WTC11 (cell line): Measurements from ENCODE around the gene DNAH8. TPM values are rescaled to one million over a fixed set of nuclear protein-coding genes. Genes with fewer than 3 reads are reported as not detected.

Source experiments
- ATAC-seq: fragments of 200-7000 bp; cut with Tn5 transposase; 2 replicates; pipeline ENCODE4 v1.10.0; 2021; ENCODE audit warnings: mild to moderate bottlenecking, moderate library complexity
- CTCF ChIA-PET: fragments of 300-600 bp; sonication (Branson Sonifier 250); formaldehyde crosslinking; loops from one replicate; lab custom pipeline; 2021; ENCODE audit warnings: antibody characterized with exemption; lab: Charles Lee
- POLR2A ChIA-PET: fragments of 350-600 bp; sonication (Branson Sonifier 250); formaldehyde crosslinking; loops from one replicate; lab custom pipeline; 2021; ENCODE audit warnings: antibody characterized with exemption; lab: Charles Lee
- DNase-seq: peaks from one replicate; pipeline ENCODE4 v3.0.0; 2021; ENCODE audit warnings: low spot score
- H3K27ac Mint-ChIP-seq: 2 replicates; pipeline ENCODE4 v1.8.0; 2021; ENCODE audit warnings: mixed read lengths
- H3K27me3 Mint-ChIP-seq: 2 replicates; pipeline ENCODE4 v1.8.0; 2021; ENCODE audit warnings: low read depth, mild to moderate bottlenecking, moderate library complexity, mixed read lengths
- H3K36me3 Mint-ChIP-seq: 2 replicates; pipeline ENCODE4 v1.8.0; 2021; ENCODE audit warnings: mixed read lengths
- H3K4me1 Mint-ChIP-seq: 2 replicates; pipeline ENCODE4 v1.8.0; 2022; ENCODE audit warnings: mixed read lengths
- H3K4me3 Mint-ChIP-seq: 2 replicates; pipeline ENCODE4 v1.8.0; 2021; ENCODE audit warnings: mild to moderate bottlenecking, moderate library complexity, mixed read lengths
- H3K9me3 Mint-ChIP-seq: 2 replicates; pipeline ENCODE4 v1.8.0; 2021; ENCODE audit warnings: mixed read lengths
- AR ChIP-seq: fragments of 250-450 bp; sonication (Bioruptor Pico); IDR thresholded peaks from 2 replicates; pipeline ENCODE4 v1.9.0; 2021; ENCODE audit warnings: mild to moderate bottlenecking
- ATF1 ChIP-seq: sonication (generic); formaldehyde crosslinking; IDR thresholded peaks from 2 replicates; pipeline ENCODE4 v1.8.1; 2023; ENCODE audit warnings: mild to moderate bottlenecking, moderate library complexity, missing genetic modification reagents
- CREB1 ChIP-seq: sonication (generic); formaldehyde crosslinking; IDR thresholded peaks from 2 replicates; pipeline ENCODE4 v1.8.0; 2023; ENCODE audit warnings: mild to moderate bottlenecking, missing genetic modification reagents
- FOXP1 ChIP-seq: sonication (generic); formaldehyde crosslinking; IDR thresholded peaks from 2 replicates; pipeline ENCODE4 v1.8.0; 2022; ENCODE audit warnings: missing genetic modification reagents, mild to moderate bottlenecking, moderate library complexity, borderline replicate concordance
- GRHL2 ChIP-seq: fragments of 250-450 bp; sonication (Bioruptor Pico); IDR thresholded peaks from 2 replicates; pipeline ENCODE4 v1.8.0; 2022; ENCODE audit warnings: mild to moderate bottlenecking, moderate library complexity; ENCODE audit not compliant: insufficient replicate concordance, severe bottlenecking
- MAX ChIP-seq: sonication (generic); formaldehyde crosslinking; IDR thresholded peaks from 2 replicates; pipeline ENCODE4 v1.8.0; 2022; ENCODE audit warnings: mild to moderate bottlenecking, missing genetic modification reagents
- NFATC4 ChIP-seq: fragments of 250-450 bp; sonication (Bioruptor Pico); IDR thresholded peaks from 2 replicates; pipeline ENCODE4 v1.9.0; 2021; ENCODE audit warnings: mild to moderate bottlenecking
- NFE2L1 ChIP-seq: sonication (generic); formaldehyde crosslinking; IDR thresholded peaks from 2 replicates; pipeline ENCODE4 v1.8.1; 2023; ENCODE audit warnings: missing genetic modification reagents
- NR1H2 ChIP-seq: sonication (generic); formaldehyde crosslinking; IDR thresholded peaks from 2 replicates; pipeline ENCODE4 v1.9.0; 2021; ENCODE audit warnings: mild to moderate bottlenecking, moderate library complexity, missing genetic modification reagents
- PRRX2 ChIP-seq: fragments of 250-450 bp; sonication (Bioruptor Pico); IDR thresholded peaks from 2 replicates; pipeline ENCODE4 v1.8.0; 2021; ENCODE audit warnings: mild to moderate bottlenecking
- ZBTB21 ChIP-seq: sonication (generic); formaldehyde crosslinking; IDR thresholded peaks from 2 replicates; pipeline ENCODE4 v1.8.1; 2023; ENCODE audit warnings: mild to moderate bottlenecking, missing genetic modification reagents, borderline replicate concordance
- ZNF138 ChIP-seq: sonication (generic); formaldehyde crosslinking; conservative IDR thresholded peaks from 2 replicates; pipeline ENCODE4 v1.8.1; 2022; ENCODE audit warnings: mild to moderate bottlenecking, moderate library complexity, missing genetic modification reagents
- ZNF219 ChIP-seq: sonication (generic); formaldehyde crosslinking; IDR thresholded peaks from 2 replicates; pipeline ENCODE4 v1.8.0; 2023; ENCODE audit warnings: missing genetic modification reagents, mild to moderate bottlenecking, borderline replicate concordance
- ZNF263 ChIP-seq: sonication (generic); formaldehyde crosslinking; IDR thresholded peaks from 2 replicates; pipeline ENCODE4 v1.8.1; 2022; ENCODE audit warnings: low read depth, mild to moderate bottlenecking, moderate library complexity, missing genetic modification reagents
- ZNF317 ChIP-seq: sonication (generic); formaldehyde crosslinking; IDR thresholded peaks from 2 replicates; pipeline ENCODE4 v1.8.1; 2023; ENCODE audit warnings: low read depth, mild to moderate bottlenecking, moderate library complexity, missing genetic modification reagents, borderline replicate concordance
- ZNF423 ChIP-seq: fragments of 250-450 bp; sonication (Bioruptor Pico); IDR thresholded peaks from 2 replicates; pipeline ENCODE4 v2.1.2; 2022; ENCODE audit warnings: mild to moderate bottlenecking, moderate library complexity
- ZSCAN18 ChIP-seq: fragments of 250-450 bp; sonication (Bioruptor Pico); IDR thresholded peaks from 2 replicates; pipeline ENCODE4 v2.1.2; 2022; ENCODE audit warnings: mild to moderate bottlenecking, moderate library complexity
- total RNA-seq: library from RNA; stranded (reverse); gene quantifications from 3 replicates; pipeline ENCODE4 v1.2.3, GENCODE V29; 2021
- TF ChIP-seq, protein P1 (sequence below): fragments of 250-450 bp; sonication (Bioruptor Pico); conservative IDR thresholded peaks from 2 replicates; pipeline ENCODE4 v1.9.0; 2021; ENCODE audit warnings: mild to moderate bottlenecking
- TF ChIP-seq, protein P2 (sequence below): sonication (generic); formaldehyde crosslinking; IDR thresholded peaks from 2 replicates; pipeline ENCODE4 v1.8.1; 2022; ENCODE audit warnings: low read depth, mild to moderate bottlenecking, moderate library complexity, missing genetic modification reagents, borderline replicate concordance

Gene DNAH8
- total RNA-seq, 1 experiment from 2014 or later, result 0.02 TPM

- TF ChIP-seq AR (CRISPR knock-in tag), result no peak
- no peak for TF ChIP-seq ZNF423 (CRISPR knock-in tag)
- TF ChIP-seq ZNF317, result no peak
- TF ChIP-seq PRRX2, result no peak
Observed at GRCh38 chr6:38782616-38783015, 67.5 kb downstream of the DNAH8 start (continued).

DNA sequence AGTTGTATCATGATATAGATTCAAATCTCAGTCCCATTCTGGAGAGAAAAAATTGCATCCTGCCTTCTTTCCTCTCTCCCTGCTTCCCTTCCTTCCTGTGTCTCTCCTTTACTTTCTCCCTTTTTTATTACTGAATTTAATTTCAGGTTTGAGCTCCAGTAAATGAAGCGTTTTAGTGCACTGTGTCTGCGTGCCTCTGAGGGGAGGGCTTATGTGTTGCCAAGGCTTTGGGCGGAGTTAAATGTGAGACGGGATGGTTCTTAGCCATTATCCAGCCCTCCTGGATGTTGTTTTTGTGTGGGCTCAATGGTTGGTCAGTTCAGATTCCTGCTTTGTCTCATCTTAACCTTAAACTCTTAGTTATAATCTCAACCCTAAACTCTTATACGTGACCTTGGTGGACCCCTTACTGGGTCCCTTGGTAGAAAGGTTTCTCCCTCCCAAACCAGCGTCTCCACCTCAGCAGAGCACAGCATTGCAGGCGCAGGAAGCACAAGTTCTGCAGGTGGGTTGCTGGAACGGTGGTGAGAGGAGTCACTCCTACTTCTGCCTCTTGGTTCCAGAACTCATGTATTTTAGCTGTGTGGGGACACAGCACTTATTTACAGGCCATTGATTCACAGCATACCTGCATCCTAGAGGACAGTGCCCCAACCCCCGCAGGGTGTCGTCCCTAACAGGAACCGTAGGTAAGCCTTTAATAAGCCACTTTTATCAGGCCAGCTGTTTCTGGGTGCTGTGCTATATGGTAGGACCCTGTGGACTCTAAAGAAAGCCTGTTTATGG lies 68.5 kb downstream of the DNAH8 start:
- Mint-ChIP-seq H3K4me3 (peak overlapping the region; percentile 22; the same call in 1 of the 2 replicates), H3K4me1 (peaks cover 17% of the 10 kb centered on the region), H3K36me3 (no peaks in the 10 kb centered on the region), H3K9me3 (no peaks in the 10 kb centered on the region), H3K27ac (no peak overlapping the region), H3K27me3 (no peaks in the 10 kb centered on the region)
- DNase-seq (no peak), ATAC-seq (peak; percentile 92)
- ChIA-PET CTCF (interaction anchor here (0.6 to 2.4 kb wide), 2 partner anchors 10 to 36 kb away, joined by 3 to 14 read pairs; no protein-coding TSS in a partner anchor), POLR2A (no interaction called here)
- no peak for TF ChIP-seq CREB1
- no peak for TF ChIP-seq NR1H2
- TF ChIP-seq, protein P1, sequence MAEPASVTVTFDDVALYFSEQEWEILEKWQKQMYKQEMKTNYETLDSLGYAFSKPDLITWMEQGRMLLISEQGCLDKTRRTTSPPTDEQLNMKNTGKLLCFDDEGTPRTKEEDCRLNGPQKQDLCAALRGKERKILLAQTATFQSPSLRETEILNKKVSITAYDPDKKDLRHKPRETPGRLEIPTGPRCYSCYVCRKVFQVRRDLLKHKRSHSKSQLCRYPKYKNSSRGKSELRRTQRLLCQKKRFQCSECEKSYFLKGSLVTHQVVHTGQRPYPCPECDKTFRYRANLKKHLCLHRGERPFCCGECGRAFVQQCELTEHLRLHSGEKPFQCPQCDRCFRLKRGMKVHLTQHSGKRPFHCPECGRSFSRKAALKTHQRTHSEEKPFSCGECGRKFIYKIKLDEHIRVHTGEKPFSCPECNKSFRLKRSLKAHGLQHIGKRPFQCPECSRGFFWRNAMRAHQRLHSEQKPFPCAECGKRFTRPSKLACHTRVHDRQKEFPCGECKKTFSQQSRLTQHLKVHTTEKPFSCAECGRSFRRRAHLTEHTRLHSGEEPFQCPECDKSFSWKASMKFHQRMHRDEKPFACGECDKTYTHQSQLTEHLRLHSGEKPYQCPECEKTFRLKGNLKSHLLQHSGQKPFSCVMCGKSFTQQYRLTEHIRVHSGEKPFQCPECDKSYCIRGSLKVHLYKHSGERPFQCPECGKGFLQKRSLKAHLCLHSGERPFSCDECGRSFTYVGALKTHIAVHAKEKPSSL, result no peak
- TF ChIP-seq NFATC4 (CRISPR knock-in tag), result no peak
- TF ChIP-seq ZNF219 (CRISPR knock-in tag), result no peak
- no peak for TF ChIP-seq ATF1
- TF ChIP-seq ZNF138 (CRISPR knock-in tag), result no peak
- TF ChIP-seq GRHL2, result no peak
- no peak for TF ChIP-seq ZNF423 (CRISPR knock-in tag)
- TF ChIP-seq FOXP1 (CRISPR knock-in tag), result no peak
- TF ChIP-seq ZBTB21 (CRISPR knock-in tag), result no peak
- TF ChIP-seq ZSCAN18 (CRISPR knock-in tag), result no peak
- TF ChIP-seq MAX (CRISPR knock-in tag), result no peak
- no peak for TF ChIP-seq ZNF263 (CRISPR knock-in tag)
- TF ChIP-seq NFE2L1, result no peak
- TF ChIP-seq, protein P2, sequence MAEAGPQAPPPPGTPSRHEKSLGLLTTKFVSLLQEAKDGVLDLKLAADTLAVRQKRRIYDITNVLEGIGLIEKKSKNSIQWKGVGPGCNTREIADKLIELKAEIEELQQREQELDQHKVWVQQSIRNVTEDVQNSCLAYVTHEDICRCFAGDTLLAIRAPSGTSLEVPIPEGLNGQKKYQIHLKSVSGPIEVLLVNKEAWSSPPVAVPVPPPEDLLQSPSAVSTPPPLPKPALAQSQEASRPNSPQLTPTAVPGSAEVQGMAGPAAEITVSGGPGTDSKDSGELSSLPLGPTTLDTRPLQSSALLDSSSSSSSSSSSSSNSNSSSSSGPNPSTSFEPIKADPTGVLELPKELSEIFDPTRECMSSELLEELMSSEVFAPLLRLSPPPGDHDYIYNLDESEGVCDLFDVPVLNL, result no peak
